ENCODE data around the gene SPINT2. TPM values are rescaled to one million over a fixed set of nuclear protein-coding genes. Genes with fewer than 3 reads are reported as not detected.
"Not testable (repeated sequence)": the region's sequence is repeated elsewhere in the genome, so short reads cannot be mapped to it uniquely, and the experiment has no call there.

The SPINT2 gene, protein sequence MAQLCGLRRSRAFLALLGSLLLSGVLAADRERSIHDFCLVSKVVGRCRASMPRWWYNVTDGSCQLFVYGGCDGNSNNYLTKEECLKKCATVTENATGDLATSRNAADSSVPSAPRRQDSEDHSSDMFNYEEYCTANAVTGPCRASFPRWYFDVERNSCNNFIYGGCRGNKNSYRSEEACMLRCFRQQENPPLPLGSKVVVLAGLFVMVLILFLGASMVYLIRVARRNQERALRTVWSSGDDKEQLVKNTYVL
- 27.7 TPM for total RNA-seq

DNA sequence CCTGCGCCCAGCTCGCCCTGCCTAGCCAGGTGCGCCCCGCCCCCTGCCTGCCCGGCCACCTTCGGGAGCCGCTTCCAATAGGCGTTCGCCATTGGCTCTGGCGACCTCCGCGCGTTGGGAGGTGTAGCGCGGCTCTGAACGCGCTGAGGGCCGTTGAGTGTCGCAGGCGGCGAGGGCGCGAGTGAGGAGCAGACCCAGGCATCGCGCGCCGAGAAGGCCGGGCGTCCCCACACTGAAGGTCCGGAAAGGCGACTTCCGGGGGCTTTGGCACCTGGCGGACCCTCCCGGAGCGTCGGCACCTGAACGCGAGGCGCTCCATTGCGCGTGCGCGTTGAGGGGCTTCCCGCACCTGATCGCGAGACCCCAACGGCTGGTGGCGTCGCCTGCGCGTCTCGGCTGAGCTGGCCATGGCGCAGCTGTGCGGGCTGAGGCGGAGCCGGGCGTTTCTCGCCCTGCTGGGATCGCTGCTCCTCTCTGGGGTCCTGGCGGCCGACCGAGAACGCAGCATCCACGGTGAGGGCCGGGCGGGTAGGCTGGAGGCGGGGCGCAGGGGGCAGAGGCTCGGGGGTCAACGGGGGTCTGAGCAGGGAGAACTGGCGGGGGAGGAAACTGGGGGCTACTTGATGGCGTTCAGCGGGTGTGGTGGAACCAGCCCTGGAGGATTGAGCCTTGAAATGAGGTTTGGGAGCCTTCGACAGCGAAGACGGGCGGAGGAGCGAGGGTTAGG lies at the start of gene SPINT2:
Gene SPINT2, plus strand, starts transcription at position 88 of the 727 bp plus-strand sequence. Its CDS starts 320 bp downstream, at position 408.
- DNase-seq (ENCODE audit: low spot score): no peak
- intact Hi-C loops (cut with DNase I): no loop called here
- ATAC-seq: peak; percentile 34

DNA sequence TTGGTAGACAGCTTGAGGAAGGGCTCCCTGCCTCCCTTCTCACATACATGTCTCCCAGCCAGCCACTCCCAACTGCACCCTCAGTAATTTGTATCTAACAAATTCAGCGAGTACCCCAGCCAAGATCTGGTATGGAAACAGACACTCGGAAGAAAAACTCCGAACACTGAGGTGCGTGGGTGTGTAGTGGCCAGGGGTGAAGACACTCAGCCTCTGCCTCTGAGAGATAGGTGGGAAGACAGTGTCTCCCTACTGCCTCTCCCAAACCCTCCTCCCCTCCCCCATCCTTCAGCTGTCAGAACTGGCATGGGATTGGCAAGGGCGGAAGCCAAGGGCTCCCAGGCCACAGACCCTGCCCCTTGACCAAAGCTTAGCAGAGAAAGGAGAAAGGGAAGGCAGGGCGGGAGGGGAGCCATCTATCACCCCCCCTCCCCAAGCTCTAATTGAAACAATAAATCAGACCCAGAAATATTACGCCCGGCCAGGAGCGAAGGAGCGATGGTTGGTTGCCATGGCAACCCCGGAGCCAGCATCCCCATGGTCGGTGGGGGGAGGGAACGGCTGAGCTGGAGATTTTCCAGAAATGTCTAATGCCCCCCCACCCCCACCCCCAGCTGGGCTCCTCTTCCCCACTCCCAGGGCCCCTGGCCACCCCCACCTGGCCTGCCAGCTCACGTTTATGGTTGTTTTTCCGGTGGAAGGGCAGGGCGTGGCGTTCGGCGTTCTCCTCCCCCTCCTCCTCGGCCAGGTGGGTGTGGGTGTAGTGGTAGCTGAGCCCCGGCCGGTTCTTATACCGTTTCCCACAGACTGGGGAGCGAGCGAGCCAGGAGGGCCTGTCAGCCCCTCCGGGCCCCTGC lies 47.4 kb upstream of the SPINT2 start:
- no peak for DNase-seq (ENCODE audit: low spot score)
- intact Hi-C loops (cut with DNase I): no loop called here
- no peak for ATAC-seq

DNA sequence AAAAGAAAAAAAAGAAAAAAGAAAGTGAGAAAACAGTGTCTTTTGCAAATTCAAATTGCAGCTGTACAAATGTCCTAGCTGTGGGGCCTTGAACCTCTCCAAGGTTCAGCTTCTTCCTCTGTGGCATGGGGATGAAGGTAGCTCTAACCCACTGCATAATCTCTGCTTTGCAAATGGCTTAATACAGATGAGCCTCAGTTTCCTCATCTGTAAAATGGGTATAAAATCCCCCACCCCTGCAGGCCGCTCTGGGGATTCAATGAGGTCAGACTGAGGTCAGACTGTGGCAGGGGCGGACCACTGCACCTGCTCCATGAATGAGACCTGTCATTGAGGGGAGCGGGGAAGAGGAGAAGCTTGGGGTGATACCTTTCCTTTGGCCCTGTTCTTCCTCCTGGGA lies 46.2 kb upstream of the SPINT2 start:
- intact Hi-C loops (cut with DNase I): no loop called here
- no peak for DNase-seq (ENCODE audit: low spot score)
- no peak for ATAC-seq

DNA sequence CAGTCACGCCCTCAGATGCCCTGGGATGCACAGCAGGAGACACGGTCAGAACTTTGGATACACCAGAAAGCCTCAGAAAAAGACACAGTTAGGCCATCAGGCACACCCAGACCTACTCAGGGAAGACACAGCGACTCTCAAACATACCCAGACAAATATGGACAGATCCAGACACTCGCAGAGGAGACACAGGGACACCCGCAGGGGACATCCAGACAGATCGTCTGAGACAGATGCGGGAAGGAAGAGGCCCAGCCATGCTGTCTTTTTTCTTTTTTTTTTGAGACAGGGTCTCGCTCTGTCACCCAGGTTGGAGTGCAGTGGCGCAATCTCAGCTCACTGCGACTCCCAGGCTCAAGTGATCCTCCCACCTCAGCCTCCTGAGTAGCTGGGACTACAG lies 45.2 kb upstream of the SPINT2 start:
- intact Hi-C loops (cut with DNase I): no loop called here
- ATAC-seq: no peak
- no peak for DNase-seq (ENCODE audit: low spot score)

DNA sequence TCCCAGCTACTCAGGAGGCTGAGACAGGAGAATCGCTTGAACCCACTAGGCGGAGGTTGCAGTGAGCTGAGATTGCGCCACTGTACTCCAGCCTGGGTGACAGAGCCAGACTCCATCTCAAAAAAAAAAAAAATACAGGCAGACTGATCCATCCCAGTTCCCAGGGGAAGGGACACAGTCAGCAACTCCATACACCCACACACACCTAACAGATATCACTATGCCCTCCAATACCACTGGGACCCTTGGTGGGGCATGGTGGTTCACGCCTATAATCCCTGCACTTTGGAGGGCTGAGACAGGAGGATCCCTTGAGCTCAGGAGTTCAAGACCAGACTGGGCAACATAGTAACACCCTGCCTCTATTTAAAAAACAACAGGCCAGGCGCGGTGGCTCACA lies 43.0 kb upstream of the SPINT2 start:
- DNase-seq (ENCODE audit: low spot score) (no peak), ATAC-seq (no peak)
- intact Hi-C loops (cut with DNase I): no loop called here

DNA sequence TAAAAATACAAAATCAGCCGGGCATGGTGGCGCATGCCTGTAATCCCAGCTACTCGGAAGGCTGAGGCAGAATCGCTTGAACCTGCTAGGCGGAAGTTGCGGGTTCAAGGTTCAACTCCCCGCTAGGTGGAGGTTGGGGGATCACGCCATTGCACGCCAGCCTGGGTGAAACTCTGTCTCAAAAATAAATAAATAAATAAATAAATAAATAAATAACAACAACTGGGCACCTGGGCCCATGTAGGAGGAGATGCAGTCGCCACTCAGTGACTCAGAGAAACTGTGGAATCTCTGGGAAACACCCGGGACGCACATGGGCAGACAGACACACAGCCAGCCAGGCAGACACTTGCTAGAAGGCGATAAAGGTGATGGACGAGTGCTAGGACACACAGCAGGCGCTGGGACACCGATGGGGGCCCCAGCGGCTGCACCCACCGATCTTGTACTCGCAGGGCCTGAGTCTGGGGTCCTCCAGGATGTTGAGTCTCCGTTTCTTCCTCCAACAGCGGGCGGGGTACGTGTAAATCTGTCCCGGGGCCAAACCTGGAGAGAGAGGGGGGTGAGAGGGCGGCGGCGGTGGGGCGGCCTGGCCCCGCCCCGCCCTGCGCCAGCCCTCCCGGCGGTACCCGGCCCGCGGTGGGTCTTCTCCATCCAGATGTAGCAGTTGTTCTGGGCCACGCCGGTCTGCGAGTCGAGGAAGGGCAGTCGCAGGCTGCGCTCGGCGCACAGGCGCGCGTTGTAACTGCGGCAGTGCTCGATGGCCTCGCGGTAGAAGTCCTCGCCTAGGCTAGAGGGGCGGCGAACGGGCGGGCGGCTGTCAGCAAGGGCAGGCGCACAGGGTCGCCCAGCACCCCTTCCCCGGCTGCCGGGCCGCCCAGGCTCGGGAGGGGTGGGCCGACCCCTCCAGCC lies 42.2 kb upstream of the SPINT2 start:
- ATAC-seq (no peak), DNase-seq (ENCODE audit: low spot score) (no peak)
- intact Hi-C loops (cut with DNase I): no loop called here

DNA sequence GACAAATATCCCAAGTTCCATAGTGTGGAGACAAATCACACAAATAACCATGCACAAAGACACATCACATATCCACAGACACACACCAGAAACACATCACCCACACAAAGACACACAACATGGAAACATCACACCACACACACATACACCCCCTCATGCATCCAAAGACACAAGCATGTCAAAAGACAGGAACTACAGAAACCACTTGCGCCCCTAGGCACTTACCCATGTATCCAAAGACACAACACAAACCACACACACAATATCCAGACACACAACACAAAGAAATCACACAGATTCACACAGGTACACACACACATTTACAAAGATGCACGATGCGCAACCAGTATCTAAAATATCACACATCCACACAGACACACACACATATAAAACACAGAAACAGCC lies 41.3 kb upstream of the SPINT2 start:
- ATAC-seq: no peak
- no peak for DNase-seq (ENCODE audit: low spot score)
- intact Hi-C loops (cut with DNase I): no loop called here

DNA sequence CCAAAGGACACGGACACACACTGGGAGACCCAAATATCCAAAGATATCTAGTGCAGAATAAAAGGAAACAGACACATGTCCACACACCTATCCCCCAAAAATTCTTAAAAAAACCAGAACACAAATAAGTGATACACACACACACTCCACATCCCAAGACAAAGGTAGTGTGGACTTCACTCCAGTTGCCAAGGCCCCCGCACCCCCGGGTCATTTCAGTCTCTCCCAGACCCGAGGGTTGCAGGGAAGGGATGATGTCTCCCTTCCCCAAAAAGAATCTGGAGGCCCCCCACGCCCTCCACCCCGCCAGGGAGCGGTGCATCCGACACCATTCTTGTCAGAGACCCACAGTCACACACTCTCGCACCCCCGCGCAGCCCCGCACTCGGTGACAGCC lies 40.8 kb upstream of the SPINT2 start:
- DNase-seq (ENCODE audit: low spot score) (no peak), ATAC-seq (no peak)
- intact Hi-C loops (cut with DNase I): no loop called here

DNA sequence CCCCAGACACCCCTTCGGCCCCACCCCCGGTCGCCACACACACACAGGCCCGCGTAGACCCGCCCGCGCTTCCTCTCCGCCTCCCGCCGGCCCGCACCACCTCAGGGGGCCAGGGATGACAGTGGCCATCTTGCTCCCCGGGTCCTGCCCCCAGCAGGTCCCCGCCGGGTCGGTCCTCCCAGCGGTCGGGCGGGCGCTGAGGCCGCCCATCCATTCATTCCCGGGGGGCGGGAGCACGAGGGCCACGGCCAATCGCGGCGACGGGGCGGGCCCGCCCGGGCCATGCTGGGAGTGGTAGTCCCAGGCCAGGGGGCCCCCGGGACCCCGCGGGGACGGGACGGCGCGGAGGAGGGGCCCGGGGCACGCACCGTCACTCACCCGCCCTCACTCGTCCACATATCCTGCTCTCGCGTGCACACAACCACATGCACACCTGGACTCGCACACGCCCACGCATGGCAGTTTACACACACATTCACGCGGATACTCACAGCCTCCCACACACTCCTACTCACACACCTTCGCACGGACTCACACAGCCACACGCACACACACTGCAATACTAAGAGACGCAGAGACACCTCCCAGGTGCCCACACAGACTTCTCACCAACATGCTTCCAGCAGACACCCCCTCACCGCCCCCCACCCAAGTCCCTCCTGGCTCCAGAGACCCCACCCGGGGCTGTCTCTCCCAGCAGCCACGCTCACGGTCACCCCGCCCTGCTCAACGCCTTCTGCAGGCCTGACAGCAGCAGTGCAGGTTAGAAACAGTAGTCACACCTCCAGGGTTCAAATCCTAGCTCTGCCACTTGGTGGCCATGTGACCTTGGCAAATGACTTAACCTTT lies 40.1 kb upstream of the SPINT2 start, which contains the start of gene DPF1:
Gene DPF1, minus strand, starts transcription at position 209 of the 849 bp plus-strand sequence. Its CDS starts 80 bp downstream, at position 129.
- ATAC-seq (no peak), DNase-seq (ENCODE audit: low spot score) (no peak)
- intact Hi-C loops (cut with DNase I): no loop called here

DNA sequence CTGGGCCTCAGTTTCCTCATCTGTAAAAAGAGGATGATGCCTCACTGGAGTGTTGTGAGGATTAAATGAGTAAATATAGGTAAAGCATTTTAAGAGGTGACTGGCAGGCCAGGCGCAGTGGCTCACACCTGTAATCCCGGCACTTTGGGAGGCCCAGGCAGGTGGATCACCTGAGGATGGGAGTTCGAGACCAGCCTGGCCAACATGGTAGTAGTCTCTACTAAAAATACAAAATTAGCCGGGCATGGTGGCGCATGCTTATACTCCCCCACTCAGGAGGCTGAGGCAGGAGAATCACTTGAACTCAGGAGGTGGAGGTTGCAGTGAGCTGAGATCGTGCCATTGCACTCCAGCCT lies 39.5 kb upstream of the SPINT2 start:
- intact Hi-C loops (cut with DNase I); ATAC-seq; DNase-seq (ENCODE audit: low spot score): not testable (repeated sequence)

DNA sequence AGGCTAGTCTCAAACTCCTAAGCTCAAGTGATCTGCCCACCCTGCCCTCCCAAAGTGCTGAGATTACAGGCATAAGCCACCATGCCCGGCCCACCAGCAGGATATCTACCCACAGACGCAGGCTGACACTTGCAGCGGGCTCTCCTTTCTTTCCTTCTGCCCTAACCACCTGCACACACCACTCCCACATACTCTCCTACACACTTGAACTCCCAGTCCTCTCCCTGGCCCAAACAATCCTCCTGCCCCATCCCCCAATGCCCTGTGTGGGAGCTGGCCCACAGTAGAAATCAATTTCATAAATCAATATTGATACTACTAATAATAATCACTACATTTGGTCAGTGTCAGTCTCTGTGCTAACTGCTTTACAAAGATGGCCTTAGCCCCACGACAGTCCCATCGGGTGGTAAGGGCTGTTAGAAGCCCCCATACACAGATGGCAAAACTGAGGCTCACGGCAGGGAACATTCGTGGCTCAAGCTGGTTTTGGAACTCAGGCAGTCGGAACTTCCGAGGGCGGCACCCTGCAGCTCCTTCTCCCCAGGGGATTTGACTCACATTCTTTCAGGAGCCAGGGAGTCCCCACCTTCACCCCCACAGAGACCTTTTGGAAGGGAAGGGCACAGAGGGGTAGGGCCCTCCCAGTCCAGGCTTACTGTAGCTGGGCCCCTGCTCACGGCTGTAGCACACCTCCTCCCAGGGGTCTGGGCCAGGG lies 36.9 kb upstream of the SPINT2 start:
- DNase-seq (ENCODE audit: low spot score) (no peak), ATAC-seq (no peak)
- intact Hi-C loops (cut with DNase I): no loop called here

DNA sequence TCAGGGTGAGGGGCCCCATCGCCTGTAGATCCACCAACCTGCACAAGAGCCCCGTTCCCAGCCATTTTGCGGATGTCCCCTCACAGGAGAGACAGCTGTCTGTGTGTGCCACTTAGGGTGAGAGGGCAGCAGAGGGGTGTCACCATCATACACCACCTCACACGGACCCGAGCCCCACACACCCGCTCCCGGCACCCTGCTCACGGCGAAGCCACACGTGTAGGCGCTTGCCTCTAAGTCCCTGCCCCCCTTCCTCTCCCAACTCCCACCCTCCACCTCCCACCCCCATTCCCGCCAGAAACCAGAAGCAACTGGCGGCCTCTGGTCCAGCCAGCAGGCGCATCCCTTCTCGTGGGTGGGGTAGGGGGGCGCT lies 36.4 kb upstream of the SPINT2 start:
- ATAC-seq: no peak
- intact Hi-C loops (cut with DNase I): no loop called here
- DNase-seq (ENCODE audit: low spot score): no peak

DNA sequence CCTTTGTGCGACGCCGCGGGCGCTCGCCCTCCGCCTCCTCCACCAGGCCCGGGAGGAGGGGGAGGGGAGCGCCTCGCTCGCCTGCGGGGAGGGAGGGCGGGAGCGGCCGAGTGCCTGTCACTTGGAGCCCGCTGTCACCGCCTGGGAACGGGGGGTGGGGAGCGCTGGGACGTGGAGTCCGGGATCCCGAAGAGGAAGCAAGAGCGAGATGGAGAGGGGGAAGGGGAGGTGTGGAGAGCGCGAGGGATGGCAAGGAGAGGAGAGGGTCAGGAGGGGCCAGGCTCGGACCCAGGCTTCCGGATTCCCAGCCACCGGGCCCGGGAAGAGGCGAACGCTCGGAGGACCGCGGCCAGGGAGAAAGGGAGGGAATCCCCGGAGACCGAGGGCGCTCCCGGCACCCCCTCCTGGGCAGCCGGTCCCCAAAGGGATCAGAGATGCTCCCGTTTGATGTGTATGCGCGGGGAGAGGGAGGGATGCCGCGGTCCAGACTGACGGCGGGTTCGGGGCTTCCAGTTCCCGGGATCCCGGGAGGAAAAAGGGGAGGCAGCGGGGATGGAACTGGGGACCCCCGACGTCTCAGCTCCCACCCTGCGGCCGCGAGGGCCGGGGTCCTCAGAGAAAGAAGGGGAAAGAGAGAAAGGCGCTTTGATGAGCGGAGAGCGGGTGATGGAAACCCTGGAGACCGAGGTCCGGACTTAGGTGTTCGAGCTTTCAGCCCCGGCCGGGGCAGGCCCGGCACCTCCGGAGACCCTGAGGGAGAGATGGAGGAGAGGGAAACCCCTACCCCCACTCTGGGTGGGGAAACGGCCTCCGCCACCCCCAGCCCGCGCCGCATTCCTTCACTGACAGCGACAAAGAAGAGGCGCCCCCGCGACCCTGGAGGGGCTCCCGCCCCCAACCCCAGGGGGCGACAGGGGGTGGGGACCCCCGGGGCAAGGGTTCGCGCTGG lies 35.6 kb upstream of the SPINT2 start:
- intact Hi-C loops (cut with DNase I): no loop called here
- ATAC-seq (no peak), DNase-seq (ENCODE audit: low spot score) (no peak)

DNA sequence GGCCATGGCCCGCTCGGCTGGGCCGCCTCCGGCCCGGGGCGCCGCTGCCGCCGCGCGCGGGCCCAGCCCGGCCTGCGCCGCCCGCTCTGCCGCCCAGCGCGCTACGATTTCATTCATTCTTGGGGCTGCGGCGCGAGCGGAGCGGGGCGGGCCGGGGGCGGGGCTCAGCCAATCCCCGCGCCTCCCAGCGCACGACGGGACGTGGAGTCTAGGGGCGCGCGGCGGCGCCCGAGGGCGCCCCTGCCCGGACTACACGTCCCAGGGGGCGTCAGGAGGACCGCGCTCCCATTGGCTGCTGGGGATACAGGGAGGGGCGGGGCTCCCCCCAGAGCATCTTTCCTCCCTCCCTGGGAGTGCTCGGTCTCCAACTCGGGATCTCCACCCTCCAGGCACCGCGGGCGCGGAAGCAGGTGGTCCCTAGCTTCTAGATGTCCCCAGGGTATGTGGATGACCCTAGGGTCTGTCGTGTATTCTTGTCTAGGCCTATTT lies 34.7 kb upstream of the SPINT2 start:
- ATAC-seq (peak; percentile 31), DNase-seq (ENCODE audit: low spot score) (no peak)
- intact Hi-C loops (cut with DNase I): no loop called here

DNA sequence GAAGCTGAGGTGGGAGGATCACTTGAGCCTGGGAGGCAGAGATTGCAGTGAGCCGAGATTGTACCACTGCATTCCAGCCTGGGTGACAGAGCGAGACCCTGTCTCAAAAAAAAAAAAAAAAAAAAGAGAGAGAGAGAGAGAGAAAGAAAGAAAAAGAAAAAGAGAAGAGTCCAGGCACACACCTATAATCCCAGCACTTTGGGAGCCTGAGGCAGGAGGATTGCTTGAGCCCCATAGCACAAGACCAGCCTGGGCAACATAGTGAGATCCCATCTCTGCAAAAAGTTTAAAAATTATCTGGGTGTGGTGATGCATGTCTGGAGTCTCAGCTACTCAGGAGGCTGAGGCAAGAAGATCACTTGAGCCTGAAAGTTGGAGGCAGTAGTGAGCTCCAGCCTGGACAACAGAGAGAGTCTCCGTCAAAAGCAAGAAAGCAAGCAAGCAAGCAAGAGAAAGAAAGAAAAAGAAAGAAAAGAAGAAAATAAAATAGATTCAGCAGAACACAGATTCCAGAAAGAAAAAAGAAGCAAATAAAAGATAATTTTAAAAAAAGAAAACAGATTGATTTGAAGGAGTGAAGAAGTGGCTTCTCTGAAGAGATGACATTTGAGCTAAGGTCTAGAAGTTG lies 33.8 kb upstream of the SPINT2 start:
- ATAC-seq; intact Hi-C loops (cut with DNase I); DNase-seq (ENCODE audit: low spot score): not testable (repeated sequence)

DNA sequence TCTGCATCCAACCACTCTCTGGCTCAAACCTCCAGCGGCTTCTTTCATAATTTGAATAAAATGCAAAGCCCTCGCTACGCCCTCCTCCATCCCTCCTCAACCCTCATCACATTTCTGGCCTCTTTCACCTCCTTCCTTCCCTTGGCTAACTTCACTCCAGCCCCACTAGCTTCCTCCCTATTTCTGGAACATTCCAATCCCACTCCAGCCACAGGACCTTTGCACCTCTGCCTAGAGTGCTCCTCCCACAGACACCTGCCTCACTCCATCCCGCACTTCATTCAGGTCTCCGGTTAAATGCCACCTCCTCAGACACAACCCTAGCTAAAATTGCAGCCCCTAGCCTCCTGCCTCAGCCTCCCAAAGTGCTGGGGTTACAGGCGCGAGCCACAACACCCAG lies 32.5 kb upstream of the SPINT2 start:
- ATAC-seq (no peak), DNase-seq (ENCODE audit: low spot score) (no peak)
- intact Hi-C loops (cut with DNase I): no loop called here

Measured in sciatic nerve (tissue), 2 donors.